K562 (cell line): Measurements from ENCODE around the gene PIK3R5. TPM values are rescaled to one million over a fixed set of nuclear protein-coding genes. Genes with fewer than 3 reads are reported as not detected.

ENCODE experiments used
- ATAC-seq: fragments of 200-7000 bp; cut with Tn5 transposase; 3 replicates; pipeline ENCODE4 v1.9.1; 2020; ENCODE audit warnings: moderate library complexity
- BruUV-seq: library from RNA; stranded (reverse); fragments of 400-500 nt; replicated peaks from 2 replicates; lab custom pipeline; 2021; lab: Mats Ljungman, UMichigan
- CTCF ChIA-PET: fragments of 300-600 bp; formaldehyde crosslinking; extraction: SDS; loops from one replicate; lab custom pipeline; 2021; ENCODE audit warnings: low intra/inter-chr PET ratio; lab: Yijun Ruan, JAX
- POLR2A ChIA-PET: fragments of 300-600, 350-650 bp; sonication (Branson Sonifier 250); formaldehyde crosslinking; extraction: SDS; loops from one replicate; lab custom pipeline; 2021; ENCODE audit warnings: antibody characterized with exemption, inconsistent platforms; lab: Yijun Ruan, JAX
- DNase-seq, 4 experiments: peaks; one replicate each; pipeline versions ENCODE4 v3.0.0 to v3.0.0-alpha.2; 2011 to 2018; ENCODE audit warnings: low spot score in 3 of 4, mixed read lengths in 3 of 4; ENCODE audit errors: extremely low read depth in 1 of 4
- FAIRE-seq: peaks from 2 replicates; lab custom pipeline; 2011; peaks lifted over from hg19 to GRCh38; lab: Jason Lieb, UNC
- H2AFZ ChIP-seq: 2 replicates; pipeline ENCODE4 v1.6.0; 2011; ENCODE audit warnings: low read depth, low read length, control low read depth, inconsistent platforms
- H3K27ac ChIP-seq: fragments of 200-600 bp; 3 replicates; pipeline ENCODE4 v1.8.0; 2011; ENCODE audit warnings: low read depth, mild to moderate bottlenecking, control low read depth, inconsistent platforms, low read length, moderate library complexity, mixed read lengths; ENCODE audit errors: extremely low read depth
- H3K27me3 ChIP-seq, 2 experiments: fragments of 300-600 bp in 1 of 2; 2 replicates in 1 of 2; 3 replicates in 1 of 2; pipeline versions ENCODE4 v1.6.0 to v1.8.0; 2011; ENCODE audit warnings: inconsistent platforms in 2 of 2, low read length in 2 of 2, mild to moderate bottlenecking in 1 of 2, mixed read lengths in 1 of 2, moderate library complexity in 1 of 2; ENCODE audit not compliant: control insufficient read depth in 2 of 2, insufficient read depth in 2 of 2
- H3K36me3 ChIP-seq: fragments of 300-600 bp; 3 replicates; pipeline ENCODE4 v1.8.0; 2011; ENCODE audit warnings: mild to moderate bottlenecking, low read length, inconsistent platforms; ENCODE audit not compliant: control insufficient read depth, insufficient read depth
- H3K4me1 ChIP-seq, 2 experiments: fragments of 200-600 bp in 1 of 2; replicated peaks in 1 of 2; 2 replicates in 1 of 2; 3 replicates in 1 of 2; pipeline versions ENCODE4 v1.5.1 to v1.8.0; 2011; ENCODE audit warnings: inconsistent platforms in 2 of 2, low read length in 2 of 2, mild to moderate bottlenecking in 1 of 2, mixed read lengths in 1 of 2, moderate library complexity in 1 of 2; ENCODE audit not compliant: control insufficient read depth in 2 of 2, insufficient read depth in 2 of 2
- H3K4me2 ChIP-seq: 2 replicates; pipeline ENCODE4 v1.6.1; 2011; ENCODE audit warnings: low read length, control low read depth, inconsistent platforms, mixed read lengths; ENCODE audit not compliant: insufficient read depth
- H3K4me3 ChIP-seq: fragments of 200-600 bp; sonication (generic), shearing (Covaris generic); 2 replicates; pipeline ENCODE4 v1.5.1; 2016; ENCODE audit warnings: control low read depth, inconsistent platforms
- H3K79me2 ChIP-seq: fragments of 200-600 bp; 3 replicates; pipeline ENCODE4 v1.8.0; 2011; ENCODE audit warnings: low read length, inconsistent platforms; ENCODE audit not compliant: control insufficient read depth, insufficient read depth
- H3K9ac ChIP-seq, 2 experiments: 2 replicates each; pipeline versions ENCODE4 v1.6.0 to v1.6.1; 2011; ENCODE audit warnings: low read depth in 2 of 2, low read length in 2 of 2, control low read depth in 1 of 2, inconsistent platforms in 1 of 2, mild to moderate bottlenecking in 1 of 2, mixed read lengths in 1 of 2; ENCODE audit not compliant: insufficient read depth in 1 of 2
- H3K9me1 ChIP-seq: one replicate; pipeline ENCODE4 v1.6.0; 2011; ENCODE audit warnings: inconsistent platforms, mild to moderate bottlenecking, low read length, moderate library complexity; ENCODE audit not compliant: control insufficient read depth, insufficient read depth
- H3K9me3 ChIP-seq: replicated peaks from 2 replicates; pipeline ENCODE4 v1.5.1; 2011; ENCODE audit warnings: low read depth, low read length, inconsistent platforms; ENCODE audit not compliant: control insufficient read depth, insufficient read depth
- H4K20me1 ChIP-seq: replicated peaks from 2 replicates; pipeline ENCODE4 v1.6.1; 2011; ENCODE audit warnings: low read length, inconsistent platforms, mixed read lengths; ENCODE audit not compliant: control insufficient read depth, insufficient read depth
- BHLHE40 ChIP-seq: IDR thresholded peaks from 2 replicates; pipeline ENCODE4 v1.6.1; 2011; ENCODE audit warnings: low read length, improper control_type of control experiment
- BRF2 ChIP-seq: IDR thresholded peaks from 3 replicates; pipeline ENCODE4 v1.6.1; 2011; ENCODE audit warnings: borderline replicate concordance, mild to moderate bottlenecking; ENCODE audit not compliant: insufficient read length, insufficient read depth
- CREBBP ChIP-seq: IDR thresholded peaks from one replicate; pipeline ENCODE4 v1.6.1; 2012; ENCODE audit warnings: low read depth, mild to moderate bottlenecking, control low read depth, inconsistent platforms, low read length
- CTCF ChIP-seq, 3 experiments: IDR thresholded peaks in 2 of 3; conservative IDR thresholded peaks in 1 of 3; 2 replicates each; pipeline ENCODE4 v1.5.1; 2011 to 2012; ENCODE audit warnings: low read length in 3 of 3, mild to moderate bottlenecking in 3 of 3, control low read depth in 2 of 3, improper control_type of control experiment in 1 of 3, inconsistent platforms in 1 of 3, low read depth in 1 of 3, mixed read lengths in 1 of 3, moderate library complexity in 1 of 3; ENCODE audit not compliant: insufficient read depth in 2 of 3
- FIP1L1 ChIP-seq: fragments of 200-400 bp; formaldehyde crosslinking; IDR thresholded peaks from 2 replicates; pipeline ENCODE4 v1.6.1; 2018; ENCODE audit warnings: mild to moderate bottlenecking, low read depth, low read length; ENCODE audit not compliant: poor library complexity, severe bottlenecking
- TAF1 ChIP-seq: IDR thresholded peaks from 2 replicates; pipeline ENCODE4 v1.6.1; 2011; ENCODE audit warnings: mild to moderate bottlenecking, low read length, moderate library complexity; ENCODE audit not compliant: insufficient read depth, control insufficient read depth, severe bottlenecking; ENCODE audit errors: extremely low read depth
- ZFX ChIP-seq: sonication (generic); formaldehyde crosslinking; IDR thresholded peaks from 2 replicates; pipeline ENCODE4 v1.8.0; 2022; ENCODE audit warnings: mild to moderate bottlenecking, missing genetic modification reagents, moderate library complexity
- ZNF124 ChIP-seq: sonication (generic); formaldehyde crosslinking; IDR thresholded peaks from 2 replicates; pipeline ENCODE4 v1.8.1; 2022; ENCODE audit warnings: missing genetic modification reagents
- WGBS: fragments of 100-300 bp; shearing (Covaris generic); methylation state at CpG from one replicate; pipeline ENCODE4 v1.1.6; 2016; ENCODE audit warnings: low coverage, mixed read lengths; ENCODE audit not compliant: insufficient coverage; ENCODE audit errors: missing lambda C conversion rate; 5-methylcytosine and 5-hydroxymethylcytosine counted together
- in situ Hi-C: fragments of 300-500 bp; cut with MboI; formaldehyde crosslinking; loops from 4 replicates; pipeline ENCODE4 v1.15.0; 2018; ENCODE audit warnings: inconsistent platforms, mixed read lengths
- intact Hi-C: fragments of 100-400 bp; cut with micrococcal nuclease; formaldehyde crosslinking; loops from 2 replicates; pipeline ENCODE4 v1.14.2; 2022
- polyA plus RNA-seq, 8 experiments: library from polyadenylated mRNA; depleted of rRNA in 4 of 8; stranded (reverse) in 5 of 8; unstranded in 3 of 8; fragments of >200 nt; fragmentation: Nextera tagmentation in 2 of 8; fragmentation: Illumina TruSeq in 1 of 8; extraction: Ambion mirVana in 2 of 8; extraction: Trizol in 1 of 8; gene quantifications; 2 replicates each; pipeline versions ENCODE4 v1.2.1 to v1.2.3, GENCODE V29; 2011 to 2014; ENCODE audit warnings: inconsistent platforms in 1 of 8, missing spikeins in 1 of 8
- total RNA-seq, 7 experiments: library from RNA; depleted of rRNA in 6 of 7; stranded (reverse); fragments of >200 nt in 6 of 7; fragmentation: Illumina TruSeq in 2 of 7; extraction: Trizol in 2 of 7; gene quantifications; 2 replicates each; pipeline versions ENCODE4 v1.2.1 to v1.2.3, GENCODE V29; 2011 to 2021; ENCODE audit warnings: low replicate concordance in 1 of 7
- TF ChIP-seq, protein P1 (sequence below): fragments of 250-450 bp; sonication (Bioruptor Pico); IDR thresholded peaks from 2 replicates; pipeline ENCODE4 v1.4.0; 2020; ENCODE audit warnings: mild to moderate bottlenecking, moderate library complexity

Gene PIK3R5
- total and polyA plus RNA-seq, 9 of the 15 experiments (the other 6 are each of a cell fraction or from before 2014, with no cell fraction given) = 0.01 to 0.38 TPM; not detected in 7

DNA sequence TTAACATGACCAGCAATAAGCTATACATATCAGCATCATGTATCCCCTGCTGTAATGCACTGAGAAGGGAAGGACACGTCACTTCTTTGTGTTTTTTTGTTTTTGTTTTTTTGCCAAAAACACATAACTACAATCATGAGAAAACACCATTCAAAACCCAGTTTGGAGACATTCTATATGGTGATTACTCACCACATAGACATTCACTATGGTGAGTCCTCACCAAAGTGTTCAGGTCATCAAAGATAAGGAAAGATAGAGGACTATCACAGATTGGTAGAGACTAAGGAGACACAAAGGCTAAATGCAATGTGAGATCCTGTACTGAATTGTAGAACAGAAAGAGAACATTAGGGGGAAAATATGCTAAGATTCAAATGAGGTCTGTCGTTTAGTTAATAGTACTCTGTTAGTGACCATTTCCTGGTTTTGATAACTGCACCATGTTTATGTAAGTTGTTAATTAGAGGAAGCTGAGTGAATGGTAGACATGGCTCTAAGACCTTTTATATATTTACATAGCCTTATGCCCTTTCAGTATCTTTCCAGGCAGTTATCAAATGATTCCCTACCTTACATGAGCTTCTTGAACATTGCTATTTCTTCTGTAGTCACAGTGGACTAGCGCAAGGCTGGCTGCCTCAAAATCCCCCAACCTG is 46.6 kb downstream of the PIK3R5 start:
- CTCF ChIA-PET = no interaction called here

More for the DNA sequence above, 46.6 kb downstream of the PIK3R5 start:
- Histone ChIP-seq H3K9me1 (no peaks in the 10 kb centered on the region), H3K27me3 (peaks cover 0 to 19% of the 10 kb centered on the region in 2 experiments; a peak in 2 of 5 replicates), H2AFZ (no peak overlapping the region), H3K36me3 (no peaks in the 10 kb centered on the region), H3K27ac (no peak overlapping the region), H4K20me1 (no peaks in the 10 kb centered on the region), H3K4me1 (no peaks in the 10 kb centered on the region), H3K9me3 (no peaks in the 10 kb centered on the region), H3K4me2 (no peak overlapping the region), H3K79me2 (no peaks in the 10 kb centered on the region), H3K9ac (no peak overlapping the region), H3K4me3 (no peak overlapping the region)
- intact Hi-C loops (no loop called here), in situ Hi-C loops (no loop called here)
- ATAC-seq (no peak), DNase-seq (no peak), FAIRE-seq (no peak)
- no peak for TF ChIP-seq ZFX (CRISPR knock-in tag)
- no peak for TF ChIP-seq TAF1
- TF ChIP-seq, protein P1, sequence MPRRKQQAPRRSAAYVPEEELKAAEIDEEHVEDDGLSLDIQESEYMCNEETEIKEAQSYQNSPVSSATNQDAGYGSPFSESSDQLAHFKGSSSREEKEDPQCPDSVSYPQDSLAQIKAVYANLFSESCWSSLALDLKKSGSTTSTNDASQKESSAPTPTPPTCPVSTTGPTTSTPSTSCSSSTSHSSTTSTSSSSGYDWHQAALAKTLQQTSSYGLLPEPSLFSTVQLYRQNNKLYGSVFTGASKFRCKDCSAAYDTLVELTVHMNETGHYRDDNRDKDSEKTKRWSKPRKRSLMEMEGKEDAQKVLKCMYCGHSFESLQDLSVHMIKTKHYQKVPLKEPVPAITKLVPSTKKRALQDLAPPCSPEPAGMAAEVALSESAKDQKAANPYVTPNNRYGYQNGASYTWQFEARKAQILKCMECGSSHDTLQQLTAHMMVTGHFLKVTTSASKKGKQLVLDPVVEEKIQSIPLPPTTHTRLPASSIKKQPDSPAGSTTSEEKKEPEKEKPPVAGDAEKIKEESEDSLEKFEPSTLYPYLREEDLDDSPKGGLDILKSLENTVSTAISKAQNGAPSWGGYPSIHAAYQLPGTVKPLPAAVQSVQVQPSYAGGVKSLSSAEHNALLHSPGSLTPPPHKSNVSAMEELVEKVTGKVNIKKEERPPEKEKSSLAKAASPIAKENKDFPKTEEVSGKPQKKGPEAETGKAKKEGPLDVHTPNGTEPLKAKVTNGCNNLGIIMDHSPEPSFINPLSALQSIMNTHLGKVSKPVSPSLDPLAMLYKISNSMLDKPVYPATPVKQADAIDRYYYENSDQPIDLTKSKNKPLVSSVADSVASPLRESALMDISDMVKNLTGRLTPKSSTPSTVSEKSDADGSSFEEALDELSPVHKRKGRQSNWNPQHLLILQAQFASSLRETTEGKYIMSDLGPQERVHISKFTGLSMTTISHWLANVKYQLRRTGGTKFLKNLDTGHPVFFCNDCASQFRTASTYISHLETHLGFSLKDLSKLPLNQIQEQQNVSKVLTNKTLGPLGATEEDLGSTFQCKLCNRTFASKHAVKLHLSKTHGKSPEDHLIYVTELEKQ (CRISPR knock-in tag) = no peak
- no peak for TF ChIP-seq CREBBP
- TF ChIP-seq ZNF124 (CRISPR knock-in tag) = no peak
- TF ChIP-seq BRF2 = no peak
- TF ChIP-seq FIP1L1 = no peak
- no peak for TF ChIP-seq CTCF (IDR thresholded peaks at IDR 0.05 in 2 of 3, conservative IDR thresholded peaks at IDR 0.05 in 1 of 3; ENCODE audit: insufficient read depth in 2 of 3, low read depth in 1 of 3, low read length in 3 of 3)
- TF ChIP-seq BHLHE40 = no peak
- BruUV-seq = no TSS peak
- POLR2A ChIA-PET = interaction anchor here (0.6 kb wide), 1 partner anchor 11 kb away, joined by 3 read pairs; no protein-coding TSS in a partner anchor
- WGBS = 0% methylated on average over 3 of the region's 3 CpGs
